GM18526 (cell line): ENCODE measurements around the gene HSD17B2.

ENCODE experiments used
- POLR2A ChIP-seq: IDR thresholded peaks from 3 replicates; pipeline ENCODE4 v1.6.1; 2011; ENCODE audit not compliant: insufficient read length; ENCODE audit errors: extremely low read depth

The HSD17B2 gene

DNA sequence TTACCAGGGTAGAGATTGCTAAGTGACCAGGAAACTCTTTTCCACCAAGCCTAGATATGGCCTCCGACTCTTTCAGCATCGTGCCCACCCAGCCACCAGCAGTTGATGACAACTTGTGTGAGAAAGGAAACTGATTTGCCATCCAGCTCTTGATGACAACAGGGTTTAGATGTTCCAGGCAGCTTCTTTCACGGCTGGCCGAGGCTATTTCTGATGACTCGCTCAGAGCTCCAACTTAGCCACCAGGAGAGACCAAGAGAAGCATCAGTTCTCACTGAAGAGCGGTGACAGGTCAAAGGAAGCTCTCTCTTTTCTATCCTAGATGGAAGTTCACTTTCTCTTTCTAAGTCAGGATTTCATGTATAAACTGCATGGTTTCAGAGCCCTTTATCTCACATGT is 73.7 kb downstream of the HSD17B2 start:
- no peak for TF ChIP-seq POLR2A

DNA sequence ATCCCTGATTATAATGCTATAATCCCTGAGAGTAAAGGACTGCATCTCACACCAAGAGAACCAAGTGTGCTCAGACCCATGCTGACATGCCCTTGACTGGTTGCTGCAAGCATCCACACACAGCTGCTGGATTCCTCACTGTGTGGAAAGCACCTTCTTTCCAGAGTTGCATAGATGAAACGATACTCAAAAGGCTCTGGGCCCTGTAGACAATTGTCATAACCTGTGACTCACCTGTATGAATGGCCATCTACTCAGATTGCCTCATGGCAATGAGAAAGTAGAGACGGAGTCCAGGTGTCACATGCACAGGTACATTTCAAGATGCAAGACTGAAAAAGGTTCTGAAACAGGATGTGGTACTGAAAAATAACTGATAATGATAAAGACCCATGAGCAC is 76.9 kb downstream of the HSD17B2 start:
- TF ChIP-seq POLR2A = no peak

- no peak for TF ChIP-seq POLR2A
These were observed 78.7 kb downstream of the HSD17B2 start for GRCh38 chr16:82113741-82114140.

- no peak for TF ChIP-seq POLR2A
These were observed 81.5 kb downstream of the HSD17B2 start for GRCh38 chr16:82116535-82116934.

DNA sequence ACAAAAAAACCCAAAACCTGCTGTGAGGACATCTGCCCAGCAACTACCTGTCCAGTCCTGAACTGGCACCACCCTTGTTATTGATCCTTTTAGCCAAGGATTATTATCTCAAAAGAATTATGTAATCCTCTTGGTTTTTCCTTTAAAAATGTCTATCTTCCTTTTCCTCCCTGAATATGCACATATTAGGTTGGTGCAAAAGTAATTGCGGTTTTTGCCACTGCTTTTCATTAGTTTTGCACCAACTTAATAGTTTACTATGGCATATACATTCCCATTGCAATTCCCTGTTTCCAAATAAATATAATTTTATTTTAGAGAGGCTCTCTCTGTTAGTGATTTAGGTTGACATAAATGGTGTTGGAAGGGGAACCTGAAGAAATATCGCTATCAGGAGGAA is 83.7 kb downstream of the HSD17B2 start:
- no peak for TF ChIP-seq POLR2A

DNA sequence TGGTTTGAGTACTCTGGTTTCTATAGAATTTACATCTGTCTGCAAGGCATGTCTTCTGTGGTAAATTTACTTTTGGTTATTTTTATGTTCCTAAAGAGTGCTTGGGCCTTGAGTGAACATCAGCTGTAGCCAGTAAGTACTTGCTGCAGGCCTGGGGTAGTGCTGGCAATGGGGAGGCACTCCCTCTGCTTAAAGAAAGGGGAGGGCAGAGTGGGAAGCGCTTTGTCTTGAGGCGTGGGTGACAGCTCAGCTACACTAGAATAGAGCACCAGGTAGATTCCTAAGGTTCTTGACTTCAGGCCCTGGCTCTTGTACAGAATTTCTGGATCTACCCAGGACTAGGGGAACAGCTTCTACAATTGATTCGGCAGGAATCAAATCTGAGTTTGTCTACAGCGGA is 84.4 kb downstream of the HSD17B2 start:
- no peak for TF ChIP-seq POLR2A

GRCh38 chr16:82124651-82125050 is 89.6 kb downstream of the HSD17B2 start:
- TF ChIP-seq POLR2A = no peak

DNA sequence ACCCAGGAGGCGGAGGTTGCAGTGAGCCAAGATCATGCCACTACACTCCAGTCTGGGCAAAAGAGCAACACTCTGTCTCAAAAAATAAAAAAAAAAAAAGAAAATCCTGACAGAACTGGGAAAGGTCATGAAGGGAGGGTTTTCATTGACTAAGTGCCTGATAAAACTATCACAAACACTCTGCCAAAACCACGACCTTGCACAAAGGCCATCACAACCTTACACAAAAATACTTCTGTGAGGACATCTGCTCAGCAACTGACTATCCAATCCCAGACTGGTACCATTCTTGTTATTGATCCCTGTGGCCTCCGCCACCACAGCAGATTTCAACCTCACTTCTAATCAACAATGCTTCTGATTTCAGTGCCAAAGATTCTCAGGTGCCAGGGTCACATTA is 94.8 kb downstream of the HSD17B2 start:
- TF ChIP-seq POLR2A = no peak

GRCh38 chr16:82133798-82134197 is 98.7 kb downstream of the HSD17B2 start:
- TF ChIP-seq POLR2A = no peak

- TF ChIP-seq POLR2A = no peak
These were observed 99.8 kb downstream of the HSD17B2 start for GRCh38 chr16:82134846-82135245.

DNA sequence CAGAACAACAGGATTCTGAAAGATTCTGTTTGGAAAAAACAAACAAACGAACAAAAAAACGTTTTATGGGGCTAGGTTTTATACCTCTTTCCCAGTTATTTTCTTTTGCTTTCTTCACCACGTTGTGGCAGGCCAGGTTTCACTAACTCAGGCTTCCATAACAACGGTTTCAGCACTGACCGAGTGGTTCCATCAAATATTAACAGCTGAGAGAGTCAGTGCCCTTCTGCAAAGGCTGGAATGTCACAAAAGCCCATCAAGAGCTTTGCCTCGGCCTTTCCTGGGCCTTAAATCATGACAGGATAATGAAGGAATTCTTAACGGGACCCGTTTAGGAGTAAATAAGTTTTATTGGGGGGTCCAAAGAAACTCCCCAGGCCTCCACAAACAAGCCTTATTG is 100.8 kb downstream of the HSD17B2 start:
- TF ChIP-seq POLR2A = no peak

DNA sequence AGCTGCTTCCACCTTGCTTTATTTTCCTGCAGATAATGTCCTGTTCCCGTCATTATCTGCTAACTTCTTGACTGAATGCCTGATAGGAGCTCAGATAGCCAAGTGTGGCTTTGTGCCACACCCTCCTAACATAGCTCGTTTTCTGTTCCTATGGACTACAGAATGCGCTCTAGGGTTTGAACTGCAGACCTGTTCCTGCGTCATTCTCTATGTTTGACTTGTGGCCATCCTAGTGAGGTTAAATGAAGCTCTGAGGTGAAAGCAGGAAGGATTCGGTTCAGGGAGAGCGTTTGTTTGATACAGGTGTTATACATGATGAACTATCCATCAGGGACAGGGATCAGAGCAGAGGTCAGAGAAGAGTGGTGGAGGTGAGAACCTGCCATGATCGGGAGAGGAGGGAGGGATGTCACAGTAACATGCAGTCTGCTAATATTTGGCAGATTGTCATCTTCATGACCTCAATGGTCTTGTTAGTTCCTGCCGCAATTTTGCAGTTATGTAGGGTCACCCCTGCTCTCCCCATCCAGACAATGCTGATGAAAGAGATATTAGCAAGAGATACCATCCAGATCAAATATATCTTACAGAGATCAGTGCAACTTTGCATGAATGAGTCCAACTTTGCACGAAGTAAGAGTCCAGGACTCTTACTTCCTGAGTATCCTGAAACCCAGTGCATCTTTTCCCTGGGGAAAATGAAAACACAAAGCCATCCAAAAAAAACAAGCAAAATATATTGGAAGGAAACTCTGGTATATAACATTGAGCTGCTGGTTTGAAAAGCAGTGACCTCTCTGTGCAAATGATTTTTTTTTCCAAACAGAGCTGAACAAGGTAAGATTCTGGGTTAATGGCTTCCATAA is 102.1 kb downstream of the HSD17B2 start:
- no peak for TF ChIP-seq POLR2A

- TF ChIP-seq POLR2A = no peak
These were observed 102.7 kb downstream of the HSD17B2 start for GRCh38 chr16:82137822-82138167.

DNA sequence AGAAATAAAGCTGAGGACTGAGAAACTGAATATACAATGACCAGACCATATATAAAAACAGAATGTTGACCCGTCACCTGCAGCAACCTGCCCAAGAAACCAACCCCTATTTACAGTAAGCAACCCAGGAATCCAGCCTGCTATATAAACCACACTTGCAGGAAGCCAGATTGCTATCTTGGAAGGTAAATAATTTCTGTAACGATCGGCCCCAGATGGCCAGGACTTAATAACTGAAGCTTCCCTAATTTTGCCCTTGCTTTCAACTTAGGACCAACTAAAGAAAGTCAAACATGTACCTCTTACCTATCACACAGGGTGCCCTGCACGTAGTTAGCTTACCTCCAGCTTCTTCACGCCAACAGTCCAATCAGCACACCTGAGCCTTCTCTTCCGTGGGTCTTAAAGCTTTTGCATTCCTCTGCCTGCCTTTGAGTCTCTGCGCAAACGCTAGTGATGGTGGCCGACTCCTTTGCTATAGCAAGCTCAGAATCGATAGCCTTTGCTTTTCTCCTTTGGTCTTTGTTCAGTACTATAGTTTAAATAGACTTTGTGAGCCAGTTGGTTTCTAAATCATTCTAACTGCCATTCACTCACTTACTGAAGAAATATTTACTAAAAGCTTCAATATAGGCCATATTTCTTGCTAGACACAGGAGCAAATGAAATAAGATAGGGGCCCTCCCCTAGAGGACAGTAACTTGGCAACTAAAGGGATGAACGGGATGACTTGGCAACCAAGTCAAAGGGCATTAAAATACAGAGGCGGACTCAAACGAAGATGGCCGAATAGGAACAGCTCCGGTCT is 103.6 kb downstream of the HSD17B2 start:
- TF ChIP-seq POLR2A = no peak

DNA sequence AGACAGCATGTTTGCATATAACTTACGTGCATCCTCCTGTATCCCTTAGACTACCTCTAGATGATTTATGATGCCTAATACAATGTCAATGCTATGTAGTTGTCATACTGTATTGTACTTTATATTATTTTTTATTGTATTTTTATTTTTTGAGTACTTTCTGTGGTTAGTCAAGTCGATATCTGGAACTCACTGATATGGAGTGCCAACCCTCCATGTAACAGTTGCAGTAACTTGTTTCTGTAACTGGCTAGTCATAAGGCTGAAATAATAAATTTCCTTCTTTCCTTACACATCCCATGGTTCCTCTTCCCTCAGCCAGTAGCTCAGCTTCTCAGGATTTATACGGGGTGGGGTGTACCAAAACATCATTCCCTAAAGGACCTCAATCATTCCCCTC is 111.5 kb downstream of the HSD17B2 start:
- no peak for TF ChIP-seq POLR2A

DNA sequence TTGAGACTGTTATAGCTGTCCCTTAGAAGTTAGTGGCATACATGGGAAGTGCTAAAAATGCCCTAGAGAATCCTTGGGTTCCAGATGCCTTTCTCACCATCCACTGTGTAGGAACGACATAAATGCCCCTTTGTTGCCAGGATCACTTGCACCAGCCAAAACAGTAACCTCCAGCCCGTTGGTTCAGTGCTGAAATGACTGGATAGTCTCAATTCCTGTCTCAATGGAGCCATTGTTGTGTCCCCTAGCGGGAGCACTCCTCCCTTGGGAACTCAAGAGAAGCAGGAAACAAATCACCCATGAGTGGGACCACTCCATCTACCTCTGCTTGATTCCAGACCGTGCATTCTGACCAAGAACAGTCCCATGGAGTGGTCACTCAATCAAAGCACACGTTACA is 111.9 kb downstream of the HSD17B2 start:
- TF ChIP-seq POLR2A = no peak
